ENCODE results near the gene ULK3.

Gene ULK3

DNA sequence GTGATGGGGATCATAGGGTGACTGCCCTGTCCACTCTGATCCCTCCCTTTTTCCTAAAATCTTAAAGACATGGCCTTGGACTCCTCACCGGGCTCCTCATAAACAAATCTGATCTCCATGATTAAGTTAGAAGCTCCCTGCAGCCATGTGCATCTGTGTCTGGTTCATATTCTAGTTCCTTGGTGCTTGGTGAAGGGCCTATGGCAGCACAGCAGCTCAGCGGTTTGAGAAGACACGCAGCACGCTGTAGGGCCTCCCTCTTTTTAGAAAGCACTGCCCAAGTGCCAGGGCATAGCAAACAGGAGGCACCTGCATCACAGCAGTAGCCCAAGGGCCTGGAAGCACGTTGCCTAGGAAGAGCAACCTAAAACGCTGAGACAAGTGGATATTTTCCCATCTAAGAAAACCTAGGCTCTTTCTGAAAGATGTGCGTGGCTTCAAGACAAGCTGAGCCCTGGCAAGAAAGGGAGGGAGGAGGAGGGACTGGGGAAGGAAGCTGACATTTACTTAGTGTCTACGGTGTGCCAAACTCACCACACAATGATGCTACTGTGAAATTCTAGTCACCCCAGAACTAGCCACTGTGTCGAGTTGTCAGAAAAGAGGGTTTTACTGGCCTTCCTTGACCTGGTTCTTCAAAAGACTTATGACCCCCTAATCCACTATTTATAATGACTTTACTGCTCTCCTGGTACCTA, 14.9 kb upstream of the ULK3 start:
- TF ChIP-seq, protein P1, sequence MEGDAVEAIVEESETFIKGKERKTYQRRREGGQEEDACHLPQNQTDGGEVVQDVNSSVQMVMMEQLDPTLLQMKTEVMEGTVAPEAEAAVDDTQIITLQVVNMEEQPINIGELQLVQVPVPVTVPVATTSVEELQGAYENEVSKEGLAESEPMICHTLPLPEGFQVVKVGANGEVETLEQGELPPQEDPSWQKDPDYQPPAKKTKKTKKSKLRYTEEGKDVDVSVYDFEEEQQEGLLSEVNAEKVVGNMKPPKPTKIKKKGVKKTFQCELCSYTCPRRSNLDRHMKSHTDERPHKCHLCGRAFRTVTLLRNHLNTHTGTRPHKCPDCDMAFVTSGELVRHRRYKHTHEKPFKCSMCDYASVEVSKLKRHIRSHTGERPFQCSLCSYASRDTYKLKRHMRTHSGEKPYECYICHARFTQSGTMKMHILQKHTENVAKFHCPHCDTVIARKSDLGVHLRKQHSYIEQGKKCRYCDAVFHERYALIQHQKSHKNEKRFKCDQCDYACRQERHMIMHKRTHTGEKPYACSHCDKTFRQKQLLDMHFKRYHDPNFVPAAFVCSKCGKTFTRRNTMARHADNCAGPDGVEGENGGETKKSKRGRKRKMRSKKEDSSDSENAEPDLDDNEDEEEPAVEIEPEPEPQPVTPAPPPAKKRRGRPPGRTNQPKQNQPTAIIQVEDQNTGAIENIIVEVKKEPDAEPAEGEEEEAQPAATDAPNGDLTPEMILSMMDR (IDR thresholded peaks at IDR 0.05; ENCODE audit: insufficient read depth, low read depth, low read length, missing control alignments), result no peak
- no peak overlapping the region for H3K4me3 ChIP-seq (ENCODE audit: low read length)
- no peak for DNase-seq (ENCODE audit: low read depth)

DNA sequence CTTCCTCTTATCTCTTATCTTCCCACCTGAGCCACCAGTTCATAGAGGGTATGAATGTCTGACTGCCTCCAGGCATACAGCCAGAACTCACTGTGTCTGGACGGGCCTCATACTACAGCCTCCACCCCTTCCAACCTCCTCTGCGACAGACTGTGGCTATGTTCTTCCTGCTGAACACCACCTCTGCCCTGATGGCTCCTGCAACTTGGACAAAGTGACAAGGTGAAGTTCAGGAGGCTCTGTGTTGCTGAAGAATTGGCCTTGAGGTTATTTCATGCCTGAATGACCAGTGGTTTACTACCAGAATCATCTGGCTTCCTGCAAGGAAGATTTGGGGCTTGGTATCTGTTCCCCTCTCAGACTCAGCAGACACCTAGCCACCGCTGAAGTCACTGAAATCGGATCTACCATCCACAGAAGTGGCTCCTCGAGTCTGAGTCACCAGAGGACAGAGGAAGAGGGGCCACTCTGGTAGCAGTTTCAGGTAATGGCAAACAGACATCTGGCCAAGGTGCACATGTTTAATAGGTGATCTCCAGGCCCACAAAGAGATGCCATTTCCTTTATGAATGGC, 14.2 kb upstream of the ULK3 start:
- no peak overlapping the region for H3K4me3 ChIP-seq (ENCODE audit: low read length)
- TF ChIP-seq, protein P1 (IDR thresholded peaks at IDR 0.05; ENCODE audit: insufficient read depth, low read depth, low read length, missing control alignments), result no peak
- DNase-seq (ENCODE audit: low read depth), result no peak

DNA sequence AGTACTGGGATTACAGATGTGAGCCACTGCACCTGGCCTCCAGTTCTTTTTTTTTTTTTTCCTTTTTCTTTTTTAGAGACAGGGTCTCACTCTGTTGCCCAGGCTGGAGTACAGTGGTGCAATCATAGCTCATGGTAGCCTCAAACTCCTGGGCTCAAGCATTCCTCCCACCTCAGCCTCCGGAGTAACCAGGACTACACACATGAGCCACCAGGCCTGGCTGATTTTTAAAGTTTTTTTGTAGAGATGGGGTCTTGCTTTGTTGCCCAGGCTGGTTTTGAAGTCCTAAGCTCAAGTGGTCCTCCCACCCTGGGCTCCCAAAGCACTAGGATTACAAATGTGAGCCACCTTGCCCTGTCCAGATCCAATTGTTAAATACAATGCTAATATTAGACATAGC, 13.6 kb upstream of the ULK3 start:
- no peak overlapping the region for H3K4me3 ChIP-seq (ENCODE audit: low read length)
- TF ChIP-seq, protein P1 (IDR thresholded peaks at IDR 0.05; ENCODE audit: insufficient read depth, low read depth, low read length, missing control alignments), result no peak
- no peak for DNase-seq (ENCODE audit: low read depth)

DNA sequence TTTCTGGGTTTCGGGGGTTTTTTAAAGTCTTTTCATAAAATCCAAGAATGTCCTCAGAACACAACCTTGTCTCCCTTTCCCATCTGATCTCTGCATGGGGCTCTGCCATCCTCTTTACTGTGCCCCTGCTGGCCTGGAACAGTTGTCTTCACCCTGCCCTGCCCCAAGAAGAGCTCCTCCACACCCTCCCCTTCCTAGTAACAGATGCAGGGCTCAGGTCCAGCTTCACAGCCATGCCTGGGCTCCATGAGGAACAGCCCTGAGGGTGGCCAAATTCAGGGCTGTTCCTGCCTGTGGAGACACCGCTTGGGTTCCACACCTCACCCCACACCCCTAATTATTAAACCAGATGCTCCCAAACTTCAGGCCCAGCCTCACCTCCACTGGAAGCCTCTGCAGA, 12.9 kb upstream of the ULK3 start:
- TF ChIP-seq, protein P1 (IDR thresholded peaks at IDR 0.05; ENCODE audit: insufficient read depth, low read depth, low read length, missing control alignments), result no peak
- H3K4me3 ChIP-seq (ENCODE audit: low read length), result no peak overlapping the region
- no peak for DNase-seq (ENCODE audit: low read depth)

DNA sequence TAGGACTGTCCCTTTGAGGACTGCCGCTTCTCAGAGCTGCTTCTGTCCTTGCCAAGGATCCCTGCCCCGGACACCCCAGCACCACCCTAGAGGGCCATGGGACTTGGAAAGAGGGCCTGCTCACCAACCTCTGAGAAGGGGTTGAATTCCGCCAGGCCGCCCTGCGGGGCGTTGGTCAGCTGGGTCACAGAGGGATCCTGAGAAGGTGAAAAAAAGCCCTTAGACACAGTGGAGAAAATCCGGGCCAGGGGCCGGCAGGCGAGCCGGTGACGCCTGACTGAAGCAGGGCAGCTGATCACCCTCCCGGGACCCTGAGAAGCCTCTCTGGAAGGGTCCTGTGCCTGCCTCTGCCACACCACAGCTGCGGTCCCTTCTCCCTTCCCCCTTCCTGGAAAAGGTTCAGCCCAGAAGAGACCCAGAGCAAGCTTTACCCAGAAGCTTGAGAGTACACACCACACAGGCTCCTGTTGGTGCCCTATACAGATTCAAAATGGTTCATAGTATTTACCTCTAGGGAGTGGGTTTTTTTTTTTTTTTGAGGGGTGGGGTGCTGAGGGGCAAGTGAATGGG, 11.6 kb upstream of the ULK3 start:
- DNase-seq (ENCODE audit: low read depth), result no peak
- TF ChIP-seq, protein P1 (IDR thresholded peaks at IDR 0.05; ENCODE audit: insufficient read depth, low read depth, low read length, missing control alignments), result no peak
- no peak overlapping the region for H3K4me3 ChIP-seq (ENCODE audit: low read length)

DNA sequence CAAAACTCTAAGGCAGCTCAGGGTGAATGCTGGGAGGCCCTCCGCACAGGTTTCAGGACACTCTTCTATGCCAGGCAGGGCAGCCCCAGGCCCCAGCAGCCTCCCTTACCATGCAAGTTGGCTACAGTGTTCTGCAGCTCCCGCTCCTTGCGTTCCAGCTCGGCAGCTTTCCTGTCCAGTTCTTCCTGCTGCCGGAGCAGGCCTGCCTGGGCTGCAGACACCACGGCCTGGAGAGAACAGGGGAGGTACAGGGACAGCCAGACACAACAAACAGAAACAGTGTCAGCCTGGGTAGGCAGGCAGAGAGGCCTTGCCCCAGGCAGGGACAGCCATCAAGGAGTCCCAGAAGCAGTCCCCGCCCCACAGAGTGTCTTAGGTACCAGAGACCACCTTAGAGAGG, 9.0 kb upstream of the ULK3 start:
- TF ChIP-seq, protein P1 (IDR thresholded peaks at IDR 0.05; ENCODE audit: insufficient read depth, low read depth, low read length, missing control alignments), result no peak
- no peak overlapping the region for H3K4me3 ChIP-seq (ENCODE audit: low read length)
- DNase-seq (ENCODE audit: low read depth), result no peak
